Activated gamma-delta T cell treated with anti-CD3 and anti-CD28 coated beads, Interleukin-2, amount 50 U/mL, for 16 hours (primary cell): ENCODE results near the gene TWNK.
"Not testable (repeated sequence)": the region's sequence is repeated elsewhere in the genome, so short reads cannot be mapped to it uniquely, and the experiment has no call there.

Source experiments
- DNase-seq: peaks from one replicate; pipeline ENCODE4 v3.0.0-alpha.2; 2020; ENCODE audit warnings: low read depth

TWNK gene

DNA sequence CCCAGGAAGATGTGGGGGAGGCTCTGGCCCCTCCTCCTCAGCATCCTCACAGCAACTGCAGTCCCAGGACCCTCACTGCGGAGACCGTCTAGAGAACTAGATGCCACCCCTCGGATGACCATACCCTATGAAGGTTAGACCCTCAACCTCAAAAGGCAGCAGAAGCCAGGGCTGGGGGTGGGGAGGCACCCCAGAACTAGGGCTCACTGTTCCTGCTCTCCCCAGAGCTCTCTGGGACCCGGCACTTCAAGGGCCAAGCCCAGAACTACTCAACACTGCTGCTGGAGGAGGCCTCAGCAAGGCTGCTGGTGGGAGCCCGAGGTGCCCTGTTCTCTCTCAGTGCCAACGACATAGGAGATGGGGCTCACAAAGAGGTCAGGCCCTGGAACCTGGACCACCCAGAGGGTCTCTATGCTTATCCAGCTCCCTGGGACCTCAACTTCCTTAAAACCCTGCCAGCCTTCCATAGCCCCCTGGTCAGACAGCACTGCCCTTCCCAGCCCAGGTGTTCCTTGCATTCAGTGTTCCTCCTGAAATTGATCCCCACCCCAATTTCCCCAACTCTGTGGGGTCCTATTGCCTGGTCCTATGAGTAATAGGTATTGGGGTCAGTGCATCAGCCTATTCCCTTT lies 14.3 kb upstream of the TWNK start:
- no peak for DNase-seq

DNA sequence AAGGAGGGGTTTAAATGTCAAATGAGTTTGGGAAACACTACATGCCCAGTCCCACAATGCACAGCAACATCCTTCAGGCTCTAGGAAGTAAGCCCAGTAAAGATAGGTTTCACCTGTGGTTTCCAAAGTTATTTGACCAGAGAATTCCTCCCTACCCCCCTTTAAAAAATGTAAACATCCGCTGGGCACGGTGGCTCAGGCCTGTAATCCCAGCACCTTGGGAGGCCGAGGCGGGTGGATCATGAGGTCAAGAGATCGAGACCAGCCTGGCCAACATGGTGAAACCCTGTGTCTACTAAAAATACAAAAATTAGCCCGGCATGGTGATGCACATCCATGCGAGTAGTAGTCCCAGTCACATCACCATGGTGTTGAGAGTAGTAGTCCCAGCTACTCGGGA lies 11.9 kb upstream of the TWNK start:
- DNase-seq: not testable (repeated sequence)

DNA sequence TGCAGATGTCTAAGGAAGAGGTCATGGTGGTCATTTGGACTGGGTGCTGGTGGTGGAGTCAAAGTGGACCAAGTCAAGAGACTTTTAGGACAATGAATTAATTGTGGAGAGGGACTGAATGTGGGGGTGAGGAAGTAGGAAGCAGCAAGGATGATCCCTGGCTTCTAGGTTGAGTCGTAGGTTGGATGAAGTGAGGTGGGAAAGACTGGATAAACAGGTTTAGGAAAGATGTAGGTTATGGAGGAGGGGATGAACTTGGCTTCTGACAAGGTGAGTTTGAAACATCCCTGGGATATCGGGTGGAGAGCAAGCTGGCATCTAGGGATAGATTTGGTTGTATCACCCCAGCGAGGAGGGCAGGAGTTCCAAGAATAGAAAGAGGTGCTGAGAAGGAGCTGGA lies 10.4 kb upstream of the TWNK start:
- DNase-seq: no peak

DNA sequence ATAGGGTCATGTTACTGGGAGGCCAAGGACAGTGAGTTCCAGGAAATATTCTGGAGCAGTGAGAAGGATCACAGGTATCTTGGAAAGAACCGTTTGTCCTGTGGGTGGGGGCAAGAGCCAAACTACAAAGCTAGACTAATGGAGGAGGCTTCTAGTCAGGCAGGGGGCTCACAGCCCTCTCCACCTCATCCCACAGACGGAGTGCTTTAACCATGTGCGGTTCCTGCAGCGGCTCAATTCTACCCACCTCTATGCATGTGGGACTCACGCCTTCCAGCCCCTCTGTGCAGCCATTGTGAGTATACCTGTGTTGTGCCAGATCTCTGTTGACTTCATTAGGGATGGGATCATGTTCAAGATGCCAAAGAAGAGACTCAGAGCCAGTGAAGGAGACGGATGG lies 9.9 kb upstream of the TWNK start:
- no peak for DNase-seq

DNA sequence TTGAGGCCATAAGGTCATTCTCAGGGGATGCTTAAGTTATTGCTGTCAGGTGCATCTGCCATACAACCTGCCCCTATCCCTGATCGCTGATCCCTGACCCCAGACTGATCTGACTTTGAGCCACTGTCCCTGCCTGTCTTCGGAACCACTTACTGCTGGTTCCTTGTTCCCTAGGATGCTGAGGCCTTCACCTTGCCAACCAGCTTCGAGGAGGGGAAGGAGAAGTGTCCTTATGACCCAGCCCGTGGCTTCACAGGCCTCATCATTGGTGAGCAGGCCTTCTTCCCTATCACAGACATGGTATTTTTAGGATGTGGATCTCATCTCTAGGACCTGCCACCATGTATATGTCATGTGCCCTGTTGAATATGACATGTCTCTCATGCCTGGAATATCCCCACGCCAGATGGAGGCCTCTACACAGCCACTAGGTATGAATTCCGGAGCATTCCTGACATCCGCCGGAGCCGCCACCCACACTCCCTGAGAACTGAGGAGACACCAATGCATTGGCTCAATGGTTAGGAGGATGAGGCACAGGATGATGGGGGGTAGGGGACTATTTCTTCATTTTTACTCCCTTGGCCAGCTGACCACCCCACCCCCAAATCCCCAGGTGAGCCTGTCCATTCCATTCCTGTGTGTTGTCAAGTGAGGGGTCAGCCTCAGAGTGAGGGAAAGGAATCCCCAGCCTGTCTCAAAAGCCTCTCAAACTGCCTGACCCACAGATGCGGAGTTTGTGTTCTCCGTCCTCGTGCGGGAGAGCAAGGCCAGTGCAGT lies 9.0 kb upstream of the TWNK start:
- no peak for DNase-seq

DNA sequence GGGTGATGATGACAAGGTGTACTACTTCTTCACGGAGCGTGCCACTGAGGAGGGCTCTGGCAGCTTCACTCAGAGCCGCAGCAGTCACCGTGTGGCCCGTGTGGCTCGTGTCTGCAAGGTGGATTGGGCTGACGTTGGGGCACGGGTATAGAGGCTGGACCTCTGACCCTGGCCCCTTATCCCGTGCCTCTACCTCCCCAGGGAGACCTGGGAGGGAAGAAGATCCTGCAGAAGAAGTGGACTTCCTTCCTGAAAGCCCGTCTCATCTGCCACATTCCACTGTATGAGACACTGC lies 8.5 kb upstream of the TWNK start:
- no peak for DNase-seq

DNA sequence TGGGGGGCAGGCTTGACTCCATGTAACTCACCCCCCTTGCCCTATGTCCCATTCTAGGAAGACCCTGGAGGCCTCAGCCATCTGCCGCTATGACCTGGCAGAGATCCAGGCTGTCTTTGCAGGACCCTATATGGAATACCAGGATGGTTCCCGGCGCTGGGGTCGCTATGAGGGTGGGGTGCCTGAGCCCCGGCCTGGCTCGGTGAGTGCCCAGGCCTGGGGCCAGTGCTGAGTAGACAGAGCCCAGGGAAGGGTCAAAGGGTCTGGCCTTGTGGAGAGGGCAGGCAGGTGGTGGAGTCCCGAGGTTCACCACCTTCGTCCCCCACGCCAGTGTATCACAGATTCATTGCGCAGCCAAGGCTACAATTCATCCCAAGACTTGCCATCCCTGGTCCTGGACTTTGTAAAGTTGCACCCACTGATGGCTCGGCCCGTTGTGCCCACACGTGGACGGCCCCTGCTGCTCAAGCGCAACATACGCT lies 7.5 kb upstream of the TWNK start:
- DNase-seq: no peak

DNA sequence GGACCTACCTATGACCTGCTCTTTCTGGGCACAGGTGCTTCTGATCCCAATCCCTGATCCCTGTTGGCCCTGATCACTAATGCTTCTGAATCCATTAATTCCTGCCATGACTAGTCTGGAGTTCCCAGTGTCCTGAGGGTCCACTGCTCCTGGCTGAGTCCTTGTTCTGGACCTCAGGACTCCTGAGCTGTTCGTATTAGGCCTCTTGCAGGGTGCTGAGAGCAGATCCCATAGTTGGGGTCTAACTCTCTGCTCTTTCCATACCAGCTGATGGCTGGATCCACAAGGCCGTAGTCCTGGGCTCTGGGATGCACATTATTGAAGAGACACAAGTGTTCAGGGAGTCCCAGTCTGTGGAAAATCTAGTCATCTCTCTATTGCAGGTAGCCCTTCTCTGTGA lies 7.0 kb upstream of the TWNK start:
- no peak for DNase-seq

DNA sequence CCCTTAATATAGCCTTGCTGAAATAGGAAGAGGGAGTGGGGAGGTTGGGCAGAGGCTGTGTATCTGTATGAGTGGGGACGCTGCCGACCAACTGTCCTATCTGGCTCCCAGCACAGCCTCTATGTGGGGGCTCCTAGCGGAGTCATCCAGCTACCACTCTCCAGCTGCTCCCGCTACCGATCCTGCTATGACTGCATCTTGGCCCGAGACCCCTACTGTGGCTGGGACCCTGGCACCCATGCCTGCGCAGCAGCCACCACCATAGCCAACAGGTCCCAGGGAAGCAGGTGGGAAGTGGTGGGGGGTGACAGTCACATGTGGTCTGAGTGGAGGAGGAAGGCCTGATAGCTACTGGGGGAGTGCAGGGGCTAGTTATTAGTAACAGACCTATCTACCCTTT lies 6.6 kb upstream of the TWNK start:
- DNase-seq: no peak

DNA sequence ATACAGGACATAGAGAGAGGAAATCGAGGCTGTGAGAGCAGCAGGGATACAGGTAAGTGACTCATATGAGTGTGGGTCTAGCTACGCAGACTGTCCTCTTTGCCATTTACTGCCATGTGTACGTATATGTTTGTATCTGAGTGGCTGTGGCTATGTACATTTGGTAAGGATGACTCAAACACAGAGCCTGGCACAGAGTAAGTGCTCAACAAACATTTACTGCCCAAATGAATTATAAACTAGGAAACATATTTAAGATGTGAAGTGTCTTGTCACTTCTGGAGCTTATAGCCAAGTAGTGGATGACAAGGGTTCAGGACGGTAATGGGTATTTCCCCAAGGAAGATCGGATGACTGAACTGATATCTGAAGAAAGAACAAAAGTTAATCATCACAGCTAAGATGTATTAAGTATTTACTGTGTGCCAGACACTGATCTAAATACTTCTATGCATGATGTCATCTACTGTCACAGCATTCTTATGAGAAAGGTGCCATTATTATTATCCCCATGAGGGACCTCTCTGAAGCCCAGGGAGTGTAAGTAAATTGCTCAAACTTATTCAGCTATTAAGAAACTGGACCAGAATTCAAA lies 6.1 kb upstream of the TWNK start:
- DNase-seq: no peak

DNA sequence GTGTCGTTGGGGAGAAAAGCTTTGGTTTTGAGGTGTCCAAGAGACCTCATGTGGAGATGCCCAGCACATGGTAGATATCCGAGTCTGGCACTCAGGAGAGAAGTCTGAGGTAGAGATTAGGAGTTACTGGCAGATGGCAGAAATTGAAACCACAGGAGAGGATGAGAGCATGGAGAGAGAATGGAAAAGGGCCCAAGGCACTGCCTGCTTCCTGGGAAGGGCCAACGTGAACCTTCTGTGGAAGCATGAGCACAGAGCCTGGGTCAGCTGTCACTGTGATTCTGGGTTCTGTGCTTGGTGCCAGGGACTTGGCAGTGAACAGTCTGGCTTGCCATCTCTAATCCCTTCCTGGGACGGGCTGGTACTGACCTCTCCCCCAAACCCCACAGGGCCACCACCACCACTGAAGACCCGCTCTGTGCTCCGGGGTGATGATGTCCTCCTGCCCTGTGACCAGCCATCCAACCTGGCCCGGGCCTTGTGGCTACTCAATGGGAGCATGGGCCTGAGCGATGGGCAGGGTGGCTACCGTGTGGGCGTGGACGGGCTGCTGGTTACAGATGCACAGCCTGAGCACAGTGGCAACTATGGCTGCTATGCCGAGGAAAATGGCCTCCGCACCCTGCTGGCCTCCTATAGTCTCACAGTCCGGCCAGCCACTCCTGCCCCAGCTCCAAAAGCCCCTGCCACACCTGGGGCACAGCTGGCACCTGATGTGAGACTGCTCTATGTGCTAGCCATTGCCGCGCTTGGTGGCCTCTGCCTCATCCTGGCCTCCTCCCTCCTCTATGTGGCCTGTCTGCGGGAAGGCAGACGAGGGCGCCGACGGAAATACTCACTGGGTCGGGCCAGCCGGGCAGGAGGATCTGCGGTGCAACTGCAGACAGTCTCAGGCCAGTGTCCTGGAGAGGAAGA lies 4.2 kb upstream of the TWNK start:
- no peak for DNase-seq

DNA sequence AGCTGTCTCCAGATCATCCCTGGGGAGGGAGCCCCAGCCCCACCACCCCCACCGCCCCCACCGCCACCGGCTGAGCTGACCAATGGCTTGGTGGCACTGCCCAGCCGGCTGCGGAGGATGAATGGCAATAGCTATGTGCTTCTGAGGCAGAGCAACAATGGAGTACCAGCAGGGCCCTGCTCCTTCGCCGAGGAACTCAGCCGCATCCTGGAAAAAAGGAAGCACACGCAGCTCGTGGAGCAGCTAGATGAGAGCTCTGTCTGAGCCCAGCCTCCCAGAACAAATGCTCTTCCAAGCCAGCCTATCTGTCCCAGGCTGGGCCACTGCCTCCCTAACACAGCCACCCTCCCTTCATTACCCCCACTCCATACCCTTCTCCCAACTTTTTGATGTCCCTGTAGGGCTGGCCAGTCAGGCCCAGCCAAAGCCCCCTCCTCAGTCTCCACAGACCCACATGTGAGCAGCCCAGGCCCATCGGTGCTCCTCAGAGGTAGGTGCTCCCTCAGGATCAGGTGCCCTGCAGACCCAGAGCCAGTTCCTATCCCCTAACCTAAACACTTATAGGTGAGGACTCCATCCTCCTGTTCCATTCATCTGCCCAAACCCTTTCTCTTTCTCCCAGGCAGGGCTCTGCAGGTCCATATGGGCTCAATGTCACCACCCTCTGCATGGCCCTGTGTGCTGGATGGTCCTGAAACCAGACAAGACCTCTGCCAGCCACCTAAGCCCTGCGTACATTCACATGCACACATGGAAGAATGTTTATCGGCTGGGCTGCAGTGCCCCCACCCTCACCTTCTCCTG lies 3.3 kb upstream of the TWNK start:
- no peak for DNase-seq

DNA sequence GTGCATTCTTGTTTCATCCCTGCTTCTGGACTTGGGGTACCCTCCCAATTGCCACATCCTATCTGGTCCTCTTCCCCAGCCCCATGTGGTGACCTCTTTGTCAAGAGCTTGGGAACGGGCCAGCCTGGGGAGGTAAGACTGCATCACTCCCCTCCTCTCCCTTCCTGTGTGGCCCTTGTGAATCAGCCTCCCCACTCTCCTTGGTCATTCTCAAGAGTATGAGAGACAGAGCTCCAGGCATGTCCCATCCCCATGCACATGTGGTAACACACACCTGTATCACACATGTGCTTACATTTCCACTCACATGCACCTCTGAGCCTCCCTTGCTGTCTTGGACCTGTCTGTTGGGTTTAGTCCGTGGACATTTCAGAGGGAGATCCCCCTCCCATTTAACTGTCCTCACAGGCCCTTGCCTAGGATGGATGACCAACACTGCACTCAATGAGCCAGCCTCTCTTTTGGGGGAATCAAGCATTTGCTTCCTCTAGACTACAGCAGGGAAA lies 2.6 kb upstream of the TWNK start:
- DNase-seq: no peak

DNA sequence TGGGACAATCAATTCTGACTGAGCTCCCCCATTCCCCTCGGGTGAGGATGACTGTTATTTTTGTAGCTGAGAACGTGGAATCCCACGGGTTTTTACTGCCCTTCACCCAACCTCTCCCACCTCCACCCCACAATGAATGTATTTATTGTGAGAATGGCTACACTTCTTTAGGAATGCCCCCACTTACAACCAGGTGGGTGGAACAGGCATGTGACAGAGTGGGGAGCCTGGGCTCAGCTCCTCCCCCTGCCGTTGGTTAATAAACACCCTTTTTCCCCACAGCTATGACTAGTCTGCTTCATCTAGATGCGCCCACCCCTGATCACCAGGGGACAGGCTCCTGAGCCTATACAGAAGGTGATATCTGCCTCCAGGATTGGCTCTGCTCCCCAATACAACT lies 2.0 kb upstream of the TWNK start:
- no peak for DNase-seq

DNA sequence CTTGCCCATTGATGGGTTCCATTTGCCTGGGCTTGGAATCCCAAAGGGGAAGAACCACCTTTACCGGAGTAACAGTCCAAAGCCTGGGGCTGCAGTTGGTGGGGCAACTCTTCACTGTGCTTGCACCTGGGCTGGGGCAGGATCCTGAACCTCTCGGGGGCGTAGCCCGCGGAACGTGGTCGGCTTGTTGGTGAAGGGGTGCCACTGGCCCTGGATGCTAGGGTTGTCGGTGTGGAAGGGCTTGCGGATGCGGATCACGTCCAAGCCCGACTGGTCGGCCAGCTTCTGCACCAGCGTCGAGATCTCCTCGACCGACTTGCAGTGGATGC lies 756 bp upstream of the TWNK start:
- DNase-seq: no peak

DNA sequence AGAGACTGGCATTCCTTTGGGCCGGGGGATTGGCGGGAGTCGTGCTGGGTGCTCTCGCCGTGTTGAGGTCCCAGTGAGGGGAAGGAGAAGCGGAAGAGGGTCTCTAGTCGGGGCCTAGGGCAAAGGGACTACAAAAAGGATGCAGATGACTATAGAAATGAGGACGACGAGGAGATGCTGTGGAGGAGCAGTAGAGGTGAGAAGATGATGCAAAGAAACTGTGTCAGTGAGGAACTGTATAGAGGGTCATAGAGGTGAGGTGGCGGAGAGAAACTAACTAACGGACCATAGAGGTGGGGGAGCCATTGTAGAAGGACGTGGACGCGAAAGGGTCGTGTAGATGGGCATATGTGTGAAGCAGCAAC lies 324 bp downstream of the TWNK start:
- DNase-seq: no peak

DNA sequence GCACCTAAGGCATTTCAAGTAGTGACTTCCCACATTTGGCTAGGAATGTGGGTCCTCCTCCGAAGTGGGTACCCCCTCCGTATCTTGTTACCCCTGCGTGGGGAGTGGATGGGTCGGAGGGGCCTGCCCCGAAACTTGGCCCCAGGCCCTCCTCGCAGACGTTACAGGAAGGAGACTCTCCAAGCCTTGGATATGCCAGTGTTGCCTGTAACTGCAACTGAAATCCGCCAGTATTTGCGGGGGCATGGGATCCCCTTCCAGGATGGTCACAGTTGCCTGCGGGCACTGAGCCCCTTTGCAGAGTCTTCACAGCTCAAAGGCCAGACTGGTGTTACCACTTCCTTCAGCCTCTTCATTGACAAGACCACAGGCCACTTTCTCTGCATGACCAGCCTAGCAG lies 823 bp downstream of the TWNK start:
- DNase-seq: no peak

DNA sequence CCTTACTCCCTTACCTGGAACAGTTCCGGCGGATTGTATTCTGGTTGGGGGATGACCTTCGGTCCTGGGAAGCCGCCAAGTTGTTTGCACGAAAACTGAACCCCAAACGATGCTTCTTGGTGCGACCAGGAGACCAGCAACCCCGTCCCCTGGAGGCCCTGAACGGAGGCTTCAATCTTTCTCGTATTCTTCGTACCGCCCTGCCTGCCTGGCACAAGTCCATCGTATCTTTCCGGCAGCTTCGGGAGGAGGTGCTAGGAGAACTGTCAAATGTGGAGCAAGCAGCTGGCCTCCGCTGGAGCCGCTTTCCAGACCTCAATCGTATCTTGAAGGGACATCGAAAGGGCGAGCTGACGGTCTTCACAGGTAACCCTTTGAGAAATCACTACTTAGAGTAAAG lies 1.7 kb downstream of the TWNK start:
- no peak for DNase-seq

DNA sequence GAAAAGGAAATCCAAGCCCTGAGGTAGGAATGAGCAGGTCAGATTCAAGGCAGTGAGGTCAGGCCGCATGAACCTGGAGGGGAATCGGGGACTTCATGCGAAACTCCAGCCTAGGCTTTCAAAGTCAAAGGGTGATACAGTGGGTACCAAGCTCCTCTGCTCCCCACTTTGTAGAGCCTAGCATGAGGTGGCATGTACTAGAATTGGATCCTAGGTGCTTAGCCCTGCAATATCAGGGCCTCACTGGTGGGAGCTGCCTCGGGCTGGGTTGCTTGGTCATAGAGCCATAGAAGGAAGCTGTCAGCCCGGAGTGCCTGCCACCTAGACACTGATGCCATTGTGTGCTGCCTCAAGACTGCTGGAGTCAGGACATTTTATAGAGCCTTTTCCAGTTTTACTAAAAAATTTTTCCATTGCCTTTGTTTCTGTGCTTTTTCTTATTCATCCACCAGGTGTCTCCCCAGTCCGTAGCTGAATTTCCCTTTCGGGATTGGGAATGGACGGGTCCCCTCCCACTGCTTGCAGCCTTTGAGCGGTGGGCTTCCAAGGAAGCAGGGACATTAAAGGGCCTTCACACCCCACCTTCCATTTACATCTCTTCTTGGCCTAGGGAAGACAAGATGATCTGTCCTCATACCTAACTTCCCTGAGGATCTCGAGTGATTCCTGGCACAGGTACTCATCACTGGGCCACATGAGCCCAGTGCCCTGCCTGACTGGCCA lies 6.8 kb downstream of the TWNK start:
- DNase-seq: no peak

DNA sequence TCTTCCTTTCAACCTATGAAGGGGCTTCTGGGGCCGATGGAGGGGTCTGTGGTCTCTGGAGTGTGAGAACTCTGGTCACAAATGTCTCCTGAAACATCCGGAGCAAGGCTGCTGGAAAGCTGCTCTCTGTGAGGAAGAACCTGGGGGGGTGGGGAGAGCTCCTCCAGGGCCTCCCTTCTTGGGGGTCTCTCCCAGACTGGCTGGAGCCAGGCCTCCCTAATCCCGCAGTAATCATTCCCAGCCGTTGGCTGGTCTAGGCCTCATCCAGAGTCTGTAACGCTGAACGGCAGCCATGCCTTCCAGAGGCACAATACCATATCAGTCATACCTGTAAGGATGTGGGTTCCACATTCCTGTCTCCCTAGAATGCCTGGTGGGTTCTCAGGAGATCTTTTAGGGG lies 7.8 kb downstream of the TWNK start:
- no peak for DNase-seq

DNA sequence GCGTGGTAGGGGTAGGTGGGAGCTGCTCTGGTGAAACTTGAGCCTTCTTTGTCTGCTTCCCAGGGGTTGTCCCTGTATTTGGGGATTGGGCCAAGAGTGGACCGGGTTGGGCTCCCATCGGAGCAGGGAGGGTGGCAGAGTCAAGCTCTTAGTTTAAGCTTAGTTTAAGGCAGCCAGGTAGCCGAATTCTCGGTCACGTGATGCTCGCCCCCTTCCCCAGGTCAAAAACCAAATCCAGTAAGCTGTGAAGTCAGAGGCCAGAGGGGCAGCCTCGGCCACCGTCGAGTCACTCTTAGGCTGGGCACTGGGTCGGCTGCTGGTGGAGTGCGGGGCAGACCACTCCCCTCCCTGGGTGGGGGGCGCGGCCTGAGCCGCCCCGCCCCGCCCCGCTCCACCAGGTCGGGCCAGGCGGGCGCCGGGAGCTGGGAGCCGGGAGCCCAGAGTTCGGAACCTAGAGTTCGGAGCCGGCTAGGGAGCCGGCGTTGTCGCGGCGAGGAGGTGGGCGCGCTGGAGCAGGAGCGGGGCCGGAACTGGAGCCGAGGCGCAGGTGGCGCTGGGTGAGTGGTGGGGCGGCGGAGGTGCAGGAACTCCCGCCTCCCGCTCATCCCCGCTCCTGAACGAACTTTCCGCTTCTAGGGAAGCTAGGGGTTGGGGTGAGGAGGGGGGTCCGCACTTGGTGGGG lies 9.5 kb downstream of the TWNK start:
- no peak for DNase-seq
